ENCODE measurements around the gene RNF112. TPM values are rescaled to one million over a fixed set of nuclear protein-coding genes. Genes with fewer than 3 reads are reported as not detected.
A peak's percentile ranks its signal among the peaks of the same experiment; 100 is the strongest.
"Not testable (repeated sequence)": the region's sequence is repeated elsewhere in the genome, so short reads cannot be mapped to it uniquely, and the experiment has no call there.

RNF112 gene
- total and polyA plus RNA-seq, 12 donors, result 0.64 to 8.1 (median 1.1) TPM

- no peak for DNase-seq
Observed at GRCh38 chr17:19460700-19461099, 49.7 kb downstream of the RNF112 start.

GRCh38 chr17:19461116-19461515 lies 50.1 kb downstream of the RNF112 start:
- H3K4me1 ChIP-seq, result peaks cover 0 to 41% (median 6%) of the 10 kb centered on the region in 9 donors
- H3K4me3 ChIP-seq, result no peak overlapping the region
- H3K9me3 ChIP-seq, result no peaks in the 10 kb centered on the region
- H3K27ac ChIP-seq, result peak overlapping the region in 1 of 10 donors; percentile 44
- DNase-seq (no peak), ATAC-seq (no peak)
- peaks cover 0 to 5% (median 0%) of the 10 kb centered on the region in 7 donors for H3K27me3 ChIP-seq
- intact Hi-C loops (cut with DNase I), result no loop called here
- TF ChIP-seq CTCF (IDR thresholded peaks at IDR 0.05), result no peak
- no peaks in the 10 kb centered on the region for H3K36me3 ChIP-seq

More at GRCh38 chr17:19460700-19461099, 49.7 kb downstream of the RNF112 start:
- WGBS, 2 donors, result 74 to 78% methylated on average over 3 of the region's 3 CpGs
- Histone ChIP-seq H3K9me3 (no peaks in the 10 kb centered on the region), H3K27ac (peak overlapping the region in 1 of 10 donors; percentile 44), H3K36me3 (no peaks in the 10 kb centered on the region), H3K27me3 (peaks cover 0 to 4% (median 0%) of the 10 kb centered on the region in 7 donors), H3K4me3 (no peak overlapping the region), H3K4me1 (peaks cover 0 to 41% (median 6%) of the 10 kb centered on the region in 9 donors)
- ATAC-seq, result no peak
- TF ChIP-seq CTCF (IDR thresholded peaks at IDR 0.05), result no peak
- intact Hi-C loops (cut with DNase I), result no loop called here

GRCh38 chr17:19461681-19462080 lies 50.6 kb downstream of the RNF112 start:
- ATAC-seq (no peak), DNase-seq (no peak)
- H3K4me1 ChIP-seq, result peaks cover 0 to 41% (median 6%) of the 10 kb centered on the region in 9 donors
- peak overlapping the region in 1 of 10 donors; percentile 44 for H3K27ac ChIP-seq
- H3K9me3 ChIP-seq, result no peaks in the 10 kb centered on the region
- TF ChIP-seq CTCF (IDR thresholded peaks at IDR 0.05), result no peak
- peaks cover 0 to 5% (median 0%) of the 10 kb centered on the region in 7 donors for H3K27me3 ChIP-seq
- intact Hi-C loops (cut with DNase I), result no loop called here
- WGBS, 2 donors, result 96 to 98% methylated on average over 4 of the region's 4 CpGs
- no peaks in the 10 kb centered on the region for H3K36me3 ChIP-seq
- H3K4me3 ChIP-seq, result no peak overlapping the region

GRCh38 chr17:19462456-19463035 lies 51.5 kb downstream of the RNF112 start:
- H3K4me3 ChIP-seq; H3K36me3 ChIP-seq; H3K9me3 ChIP-seq; intact Hi-C loops (cut with DNase I); ATAC-seq; DNase-seq; H3K27me3 ChIP-seq: not testable (repeated sequence)
- Histone ChIP-seq H3K27ac (peak overlapping the region in 2 of 10 donors; percentile 9 to 85), H3K4me1 (peaks cover 0 to 41% (median 6%) of the 10 kb centered on the region in 9 donors)
- WGBS, 2 donors, result 93 to 95% methylated on average over 7 of the region's 7 CpGs

Measured in heart right ventricle (tissue), 16 donors.